HuH-7.5 (cell line): Measurements from ENCODE around the gene PNO1.
"Not testable (repeated sequence)": the region's sequence is repeated elsewhere in the genome, so short reads cannot be mapped to it uniquely, and the experiment has no call there.

ENCODE experiments used
- DNase-seq: peaks from one replicate; pipeline ENCODE4 v3.0.0; 2011; ENCODE audit warnings: low spot score

The PNO1 gene

GRCh38 chr2:68157402-68158133, at the start of gene PNO1:
TSS of gene PNO1 (plus strand) at chr2:68157888. CDS start at chr2:68157935, 47 bp downstream.
- DNase-seq = peak; percentile 81

- DNase-seq = no peak
These were observed 49.6 kb upstream of the PNO1 start for GRCh38 chr2:68108120-68108519.

DNA sequence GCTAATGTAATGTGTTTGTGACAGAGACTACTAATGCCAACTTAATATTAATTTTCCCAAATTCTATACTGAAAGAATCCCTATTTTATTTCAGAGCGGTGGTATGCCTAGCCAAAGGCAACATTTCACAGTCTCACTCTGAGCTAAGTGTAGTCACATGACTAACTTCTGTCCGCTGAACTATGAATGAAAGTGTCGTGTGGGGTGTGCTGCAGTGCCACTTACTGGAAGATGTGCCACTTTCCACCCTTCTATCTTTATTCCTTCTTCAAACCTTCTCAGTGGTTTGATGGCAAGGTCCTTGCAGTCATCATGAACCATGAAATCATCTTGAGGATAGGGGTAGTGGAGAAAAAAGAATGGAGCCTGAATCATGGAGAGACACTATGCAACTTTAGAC, 47.6 kb upstream of the PNO1 start:
- DNase-seq = no peak

GRCh38 chr2:68115965-68116364, 41.7 kb upstream of the PNO1 start:
- no peak for DNase-seq

- DNase-seq = not testable (repeated sequence)
These were observed 39.8 kb upstream of the PNO1 start for GRCh38 chr2:68117922-68118321.

DNA sequence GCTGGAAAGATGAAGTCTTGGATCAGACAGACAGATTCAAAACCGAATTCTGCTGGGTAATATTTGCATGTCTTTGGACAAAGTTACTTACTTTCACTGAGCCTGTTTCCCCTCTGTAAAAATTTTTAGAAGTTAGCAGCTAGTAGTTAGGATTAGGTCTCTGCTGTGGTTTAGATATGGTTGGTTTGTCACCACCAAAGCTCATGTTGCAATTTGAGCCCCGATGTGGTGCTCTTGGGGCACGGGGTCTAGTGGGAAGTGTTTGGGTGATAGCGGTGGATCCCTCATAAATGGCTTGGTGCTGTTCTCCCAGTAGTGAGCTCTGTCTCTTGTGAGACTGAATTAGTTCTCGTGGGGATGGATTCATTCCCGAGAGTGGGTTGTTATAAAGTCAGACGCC, 38.9 kb upstream of the PNO1 start:
- DNase-seq = no peak

- DNase-seq = no peak
These were observed 38.2 kb upstream of the PNO1 start for GRCh38 chr2:68119504-68119903.

- peak; percentile 21 for DNase-seq
These were observed 35.6 kb upstream of the PNO1 start for GRCh38 chr2:68121873-68122679.

GRCh38 chr2:68122680-68122964, 35.1 kb upstream of the PNO1 start:
- no peak for DNase-seq

DNA sequence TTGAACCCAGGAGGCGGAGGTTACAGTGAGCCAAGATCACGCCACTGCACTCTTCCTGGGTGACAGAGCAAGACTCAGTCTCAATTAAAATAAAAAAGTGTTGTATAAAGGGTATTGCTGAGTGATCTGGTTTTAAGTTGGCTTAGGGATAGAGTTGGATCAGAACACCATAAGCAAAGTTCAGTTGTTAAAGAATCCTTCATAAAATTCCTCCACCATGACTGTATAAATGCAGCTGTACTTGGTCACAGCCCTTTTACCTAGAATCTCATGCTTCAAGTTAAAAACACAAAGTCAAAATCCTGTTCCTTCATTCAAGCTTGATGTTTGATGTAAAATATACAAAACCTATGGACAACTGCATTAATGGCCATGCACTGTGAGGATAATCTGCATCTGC, 33.4 kb upstream of the PNO1 start:
- no peak for DNase-seq

DNA sequence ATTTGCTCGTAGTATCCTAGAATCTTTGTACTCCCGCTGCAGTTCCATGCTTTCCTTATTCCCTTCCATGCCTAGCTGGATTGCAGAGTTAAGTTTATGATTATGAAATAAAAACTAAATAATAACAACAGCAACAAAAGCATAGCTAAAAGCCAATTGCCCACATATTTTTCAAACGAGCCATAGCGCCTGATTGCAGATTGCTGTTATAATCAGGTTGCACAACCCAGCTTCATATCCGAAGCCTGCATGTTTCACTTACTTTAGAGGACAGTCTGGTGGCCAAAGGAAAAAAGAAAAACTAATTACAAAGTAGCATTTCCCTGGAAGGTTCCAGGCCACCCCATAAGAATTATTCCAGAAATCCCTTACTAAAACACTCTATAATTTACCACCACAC, 31.9 kb upstream of the PNO1 start:
- DNase-seq = no peak

DNA sequence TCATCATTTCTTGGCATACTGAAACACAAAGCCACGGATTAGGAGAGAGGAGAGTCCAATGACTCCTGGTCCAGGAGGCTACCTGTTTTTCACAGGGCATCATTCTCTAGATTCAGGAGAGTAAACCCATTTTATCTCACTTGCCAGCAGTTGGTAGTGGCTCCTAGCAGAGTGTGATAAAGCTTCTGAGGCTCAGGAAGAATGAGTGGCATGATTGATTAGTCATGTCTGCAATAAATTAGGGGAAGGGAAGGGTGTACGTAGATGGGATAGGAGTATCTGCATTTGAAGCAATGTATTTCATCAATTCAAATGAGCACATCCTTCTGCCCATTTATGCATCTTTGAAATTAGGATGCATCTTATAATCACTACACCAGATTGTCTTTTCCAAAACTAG, 31.1 kb upstream of the PNO1 start:
- no peak for DNase-seq

GRCh38 chr2:68127358-68128242, 30.1 kb upstream of the PNO1 start:
- DNase-seq = no peak

GRCh38 chr2:68134120-68134519, 23.6 kb upstream of the PNO1 start:
- DNase-seq = no peak

- DNase-seq = no peak
These were observed 23.1 kb upstream of the PNO1 start for GRCh38 chr2:68134554-68134953.

DNA sequence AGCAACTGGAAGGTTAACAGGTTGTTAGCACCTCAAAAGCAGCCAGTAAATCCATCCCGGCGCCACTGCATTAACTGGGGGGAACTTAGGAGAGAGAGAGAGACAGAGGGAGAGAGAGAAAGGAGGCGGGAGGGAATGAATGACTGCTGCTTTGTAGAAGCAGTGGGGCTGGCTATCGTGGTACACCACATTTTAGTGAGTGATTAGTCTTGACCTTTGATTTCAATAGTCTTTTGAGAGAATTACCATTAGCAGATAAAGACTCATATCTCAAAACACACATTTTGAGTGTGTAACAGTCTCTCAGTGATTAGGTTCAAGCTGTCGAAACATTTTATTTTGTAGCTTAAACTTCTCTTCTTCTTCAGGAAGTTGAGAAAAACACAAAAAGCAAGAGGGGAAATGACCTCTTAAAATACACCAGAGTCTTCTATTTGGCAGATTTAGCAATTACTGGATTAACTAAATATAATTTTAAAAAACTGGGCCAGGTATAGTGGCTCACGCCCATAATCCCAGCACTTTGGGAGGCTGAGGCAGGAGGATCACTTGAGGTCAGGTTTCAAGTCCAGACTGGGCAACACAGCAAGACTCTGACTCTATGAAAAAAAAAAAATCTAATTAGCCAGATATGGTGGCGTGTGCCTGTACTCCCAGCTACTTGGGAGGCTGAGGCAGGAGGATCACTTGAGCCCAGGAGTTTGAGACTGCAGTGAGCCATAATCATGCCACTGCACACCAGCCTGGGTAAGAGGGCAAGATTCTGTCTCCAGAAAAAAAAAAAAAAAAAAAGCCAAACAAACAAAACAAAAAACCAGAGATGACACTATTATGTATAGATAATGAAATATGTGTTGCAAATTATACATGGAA, 22.0 kb upstream of the PNO1 start:
- no peak for DNase-seq

GRCh38 chr2:68141875-68142274, 15.8 kb upstream of the PNO1 start:
- no peak for DNase-seq

GRCh38 chr2:68151037-68151436, 6.7 kb upstream of the PNO1 start:
- DNase-seq = no peak

- DNase-seq = no peak
These were observed 4.9 kb upstream of the PNO1 start for GRCh38 chr2:68152681-68153347.

DNA sequence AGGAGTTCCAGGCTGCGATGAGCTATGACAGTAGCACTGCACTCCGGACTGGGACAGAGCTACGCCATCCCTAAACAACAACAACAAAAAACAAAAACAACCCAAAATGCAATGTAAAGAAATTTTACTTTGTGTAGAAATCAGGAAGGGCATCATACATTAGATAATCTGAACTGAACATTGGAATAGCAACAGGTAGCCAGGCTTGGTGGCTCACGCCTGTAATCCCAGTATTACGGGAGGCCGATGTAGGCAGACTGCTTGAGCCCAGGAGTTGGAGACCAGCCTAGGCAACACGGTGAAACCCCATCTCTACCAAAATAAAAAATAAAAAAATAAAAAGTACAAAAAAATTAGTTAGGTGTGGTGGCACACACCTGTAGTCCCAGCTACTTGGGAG, 2.1 kb upstream of the PNO1 start:
- DNase-seq = no peak

- DNase-seq = no peak
These were observed 1.3 kb upstream of the PNO1 start for GRCh38 chr2:68156419-68156818.
